T-cell (primary cell): ENCODE data around the gene FMN1. TPM values are rescaled to one million over a fixed set of nuclear protein-coding genes. Genes with fewer than 3 reads are reported as not detected.

ENCODE experiments used
- ATAC-seq, 4 experiments: fragments of 200-7000 bp in 3 of 4; fragments of 150-1000 bp in 1 of 4; cut with Tn5 transposase; replicated peaks in 1 of 4; 1 replicate in 3 of 4; 2 replicates in 1 of 4; pipeline ENCODE4 v1.10.0; 2021; ENCODE audit warnings: moderate library complexity in 3 of 4, mild to moderate bottlenecking in 2 of 4, moderate number of reproducible peaks in 1 of 4
- CTCF ChIA-PET, 2 donors: fragments of 300-600 bp; sonication (Branson Sonifier 250); formaldehyde crosslinking; loops; one replicate each; lab custom pipeline; 2022; ENCODE audit warnings: antibody characterized with exemption in 2 of 2; lab: Charles Lee
- POLR2A ChIA-PET, 2 donors: fragments of 300-600 bp; sonication (Branson Sonifier 250); formaldehyde crosslinking; loops; one replicate each; lab custom pipeline; 2022; ENCODE audit warnings: antibody characterized with exemption in 2 of 2; lab: Charles Lee
- DNase-seq, 35 experiments: peaks; one replicate each; pipeline versions ENCODE4 v3.0.0 to v3.0.0-alpha.2; 2013 to 2023
- H3K27ac ChIP-seq: one replicate; pipeline ENCODE4 v1.5.1; 2013; ENCODE audit warnings: low read length
- H3K27me3 ChIP-seq, 2 experiments: replicated peaks in 1 of 2; 1 replicate in 1 of 2; 2 replicates in 1 of 2; pipeline versions ENCODE4 v1.6.1 to v1.7.0; 2013; ENCODE audit warnings: low read length in 1 of 2, mixed read lengths in 1 of 2; ENCODE audit not compliant: control insufficient read depth in 2 of 2, insufficient read depth in 2 of 2; ENCODE audit errors: extremely low read depth in 1 of 2
- H3K36me3 ChIP-seq, 2 donors: 1 replicate in 1 of 2; 2 replicates in 1 of 2; pipeline versions ENCODE4 v1.6.1 to v1.7.0; 2013; ENCODE audit warnings: low read length in 1 of 2; ENCODE audit not compliant: control insufficient read depth in 2 of 2, insufficient read depth in 1 of 2; ENCODE audit errors: extremely low read depth in 1 of 2
- H3K4me1 ChIP-seq, 2 experiments: 1 replicate in 1 of 2; 2 replicates in 1 of 2; pipeline versions ENCODE4 v1.6.1 to v1.7.0; 2013; ENCODE audit warnings: low read length in 2 of 2, mixed read lengths in 1 of 2; ENCODE audit not compliant: insufficient read depth in 2 of 2, control insufficient read depth in 1 of 2; ENCODE audit errors: extremely low read depth in 1 of 2
- H3K4me3 ChIP-seq, 2 donors: 1 replicate in 1 of 2; 2 replicates in 1 of 2; pipeline versions ENCODE4 v1.5.1 to v1.7.0; 2013; ENCODE audit warnings: mild to moderate bottlenecking in 2 of 2, low read length in 1 of 2, moderate library complexity in 1 of 2; ENCODE audit not compliant: control insufficient read depth in 1 of 2; ENCODE audit errors: extremely low read depth in 1 of 2
- H3K9me3 ChIP-seq: 2 replicates; pipeline ENCODE4 v1.7.0; 2013
- H3K27ac Mint-ChIP-seq, 2 donors: one replicate each; pipeline ENCODE4 v1.8.0; 2020 to 2021; ENCODE audit warnings: mild to moderate bottlenecking in 2 of 2, mixed read lengths in 2 of 2
- H3K27me3 Mint-ChIP-seq, 2 donors: one replicate each; pipeline ENCODE4 v1.8.0; 2021 to 2022; ENCODE audit warnings: mixed read lengths in 2 of 2
- H3K36me3 Mint-ChIP-seq: one replicate; pipeline ENCODE4 v1.8.0; 2021; ENCODE audit warnings: mixed read lengths
- H3K4me1 Mint-ChIP-seq, 3 donors: one replicate each; pipeline ENCODE4 v1.8.0; 2020 to 2022; ENCODE audit warnings: mixed read lengths in 3 of 3, mild to moderate bottlenecking in 1 of 3
- H3K4me3 Mint-ChIP-seq, 3 donors: one replicate each; pipeline ENCODE4 v1.8.0; 2020 to 2022; ENCODE audit warnings: mild to moderate bottlenecking in 3 of 3, mixed read lengths in 3 of 3, moderate library complexity in 3 of 3
- H3K9me3 Mint-ChIP-seq, 3 donors: one replicate each; pipeline ENCODE4 v1.8.0; 2020 to 2022; ENCODE audit warnings: mixed read lengths in 3 of 3
- WGBS: methylation state at CpG from one replicate; pipeline ENCODE4 v1.1.5; 2013; ENCODE audit warnings: missing lambda C conversion rate; ENCODE audit not compliant: insufficient coverage; 5-methylcytosine and 5-hydroxymethylcytosine counted together
- total RNA-seq, 35 experiments: library from RNA in 6 of 35; stranded (reverse) in 6 of 35; fragments of 120-200 nt in 1 of 35; gene quantifications; one replicate each; pipeline versions ENCODE4 v1.2.1 to v1.2.4 and lab custom pipeline; 2013 to 2026

Gene FMN1
- total RNA-seq, 5 donors from 2014 or later (not counting 1 experiment from before 2014, with no cell fraction given), result 0.20 to 22.4 (median 14.9) TPM

GRCh38 chr15:33148129-33148751, 46.3 kb downstream of the FMN1 start:
- DNase-seq, result peak in 4 of 35 experiments; percentile 8 to 22 (median 11)
- H3K27me3 Mint-ChIP-seq, result peaks cover 3 to 12% of the 10 kb centered on the region in 2 donors

GRCh38 chr15:33146051-33146450, 48.5 kb downstream of the FMN1 start:
- Histone ChIP-seq H3K9me3 (no peaks in the 10 kb centered on the region), H3K4me3 (no peak overlapping the region), H3K27me3 (peaks cover 0 to 2% of the 10 kb centered on the region in 2 experiments), H3K36me3 (no peaks in the 10 kb centered on the region), H3K4me1 (peaks cover 6 to 8% of the 10 kb centered on the region in 2 experiments), H3K27ac (no peak overlapping the region)
- no peak overlapping the region for H3K4me3 Mint-ChIP-seq
- no CpG with 5 or more reads among the region's 7 CpGs for WGBS
- peaks cover 13 to 19% (median 16%) of the 10 kb centered on the region in 3 donors for H3K4me1 Mint-ChIP-seq
- no peak for ATAC-seq
- H3K27me3 Mint-ChIP-seq, result peaks cover 7 to 12% of the 10 kb centered on the region in 2 donors
- no peak for DNase-seq
- CTCF ChIA-PET, result interaction anchor here in 1 of 2 donors (0.7 kb wide), 1 partner anchor 51 kb away, joined by 5 read pairs; no protein-coding TSS in a partner anchor
- no peaks in the 10 kb centered on the region for H3K36me3 Mint-ChIP-seq
- H3K9me3 Mint-ChIP-seq, result no peaks in the 10 kb centered on the region
- no peak overlapping the region for H3K27ac Mint-ChIP-seq
- POLR2A ChIA-PET, result no interaction called here

More at GRCh38 chr15:33148129-33148751, 46.3 kb downstream of the FMN1 start:
- Histone ChIP-seq H3K4me3 (no peak overlapping the region), H3K27ac (no peak overlapping the region), H3K36me3 (no peaks in the 10 kb centered on the region), H3K27me3 (peaks cover 0 to 2% of the 10 kb centered on the region in 2 experiments), H3K9me3 (no peaks in the 10 kb centered on the region), H3K4me1 (peaks cover 8% of the 10 kb centered on the region in 2 experiments)
- ATAC-seq, result peak; percentile 60 to 87 (median 78)
- Mint-ChIP-seq H3K4me1 (peaks cover 23 to 26% (median 26%) of the 10 kb centered on the region in 3 donors), H3K9me3 (no peaks in the 10 kb centered on the region), H3K36me3 (no peaks in the 10 kb centered on the region), H3K4me3 (peak overlapping the region; percentile 37 to 69 (median 64)), H3K27ac (peak overlapping the region; percentile 51 to 64)
- 34% methylated on average over 7 of the region's 8 CpGs for WGBS
- ChIA-PET POLR2A (interaction anchor here in 1 of 2 donors (0.7 kb wide), 1 partner anchor 1866 kb away, joined by 6 read pairs; no protein-coding TSS in a partner anchor), CTCF (no interaction called here)

GRCh38 chr15:33145447-33145846, 49.1 kb downstream of the FMN1 start:
- no peaks in the 10 kb centered on the region for H3K9me3 ChIP-seq
- H3K4me3 ChIP-seq, result no peak overlapping the region
- Mint-ChIP-seq H3K4me3 (no peak overlapping the region), H3K27me3 (peaks cover 7 to 12% of the 10 kb centered on the region in 2 donors), H3K9me3 (no peaks in the 10 kb centered on the region), H3K4me1 (peaks cover 12 to 15% (median 12%) of the 10 kb centered on the region in 3 donors), H3K36me3 (no peaks in the 10 kb centered on the region), H3K27ac (no peak overlapping the region)
- H3K4me1 ChIP-seq, result peaks cover 6 to 8% of the 10 kb centered on the region in 2 experiments
- POLR2A ChIA-PET, result no interaction called here
- no peak for ATAC-seq
- CTCF ChIA-PET, result interaction anchor here in 1 of 2 donors (0.7 kb wide), 1 partner anchor 52 kb away, joined by 5 read pairs; no protein-coding TSS in a partner anchor
- WGBS, result 96% methylated on average over 6 of the region's 6 CpGs
- H3K27ac ChIP-seq, result no peak overlapping the region
- no peak for DNase-seq
- H3K27me3 ChIP-seq, result peaks cover 0 to 2% of the 10 kb centered on the region in 2 experiments
- H3K36me3 ChIP-seq, result no peaks in the 10 kb centered on the region

- Mint-ChIP-seq H3K4me3 (no peak overlapping the region), H3K27me3 (peaks cover 12% of the 10 kb centered on the region in 2 donors), H3K36me3 (no peaks in the 10 kb centered on the region), H3K9me3 (no peaks in the 10 kb centered on the region), H3K4me1 (peaks cover 0 to 1% (median 0%) of the 10 kb centered on the region in 3 donors), H3K27ac (no peak overlapping the region)
- no peak for DNase-seq
- ATAC-seq, result no peak
- Histone ChIP-seq H3K4me1 (no peaks in the 10 kb centered on the region), H3K4me3 (no peak overlapping the region), H3K36me3 (no peaks in the 10 kb centered on the region), H3K27me3 (no peaks in the 10 kb centered on the region), H3K9me3 (no peaks in the 10 kb centered on the region), H3K27ac (no peak overlapping the region)
- WGBS, result 63% methylated on average over 1 of the region's 2 CpGs
- CTCF ChIA-PET, result interaction anchor here in 1 of 2 donors (0.6 kb wide), 1 partner anchor 13 kb away, joined by 3 read pairs; no protein-coding TSS in a partner anchor
- POLR2A ChIA-PET, result no interaction called here
These were observed 51.8 kb downstream of the FMN1 start for GRCh38 chr15:33142708-33143107.

- H3K9me3 Mint-ChIP-seq, result no peaks in the 10 kb centered on the region
- H3K4me3 Mint-ChIP-seq, result no peak overlapping the region
- 76% methylated on average over 3 of the region's 3 CpGs for WGBS
- peaks cover 0 to 8% of the 10 kb centered on the region in 2 experiments for H3K27me3 ChIP-seq
- H3K27me3 Mint-ChIP-seq, result peaks cover 2 to 9% of the 10 kb centered on the region in 2 donors
- H3K36me3 Mint-ChIP-seq, result no peaks in the 10 kb centered on the region
- ATAC-seq, result no peak
- ChIA-PET CTCF (no interaction called here), POLR2A (no interaction called here)
- no peaks in the 10 kb centered on the region for H3K9me3 ChIP-seq
- no peaks in the 10 kb centered on the region for H3K36me3 ChIP-seq
- H3K4me1 Mint-ChIP-seq, result no peaks in the 10 kb centered on the region
- no peak overlapping the region for H3K27ac Mint-ChIP-seq
- H3K4me3 ChIP-seq, result no peak overlapping the region
- no peaks in the 10 kb centered on the region for H3K4me1 ChIP-seq
- DNase-seq, result no peak
- no peak overlapping the region for H3K27ac ChIP-seq
These were observed 56.5 kb downstream of the FMN1 start for GRCh38 chr15:33138000-33138399.

GRCh38 chr15:33137101-33137500, 57.4 kb downstream of the FMN1 start:
- Mint-ChIP-seq H3K27ac (no peak overlapping the region), H3K36me3 (no peaks in the 10 kb centered on the region), H3K9me3 (no peaks in the 10 kb centered on the region), H3K4me3 (no peak overlapping the region), H3K27me3 (peaks cover 2 to 9% of the 10 kb centered on the region in 2 donors), H3K4me1 (peaks cover 4 to 9% (median 6%) of the 10 kb centered on the region in 3 donors)
- Histone ChIP-seq H3K27me3 (peaks cover 0 to 8% of the 10 kb centered on the region in 2 experiments), H3K36me3 (no peaks in the 10 kb centered on the region), H3K4me1 (no peaks in the 10 kb centered on the region), H3K4me3 (no peak overlapping the region), H3K27ac (no peak overlapping the region), H3K9me3 (no peaks in the 10 kb centered on the region)
- no peak for ATAC-seq
- no peak for DNase-seq
- CTCF ChIA-PET, result no interaction called here
- POLR2A ChIA-PET, result no interaction called here
